BJ (cell line): ENCODE results near the gene SELENOF. TPM values are rescaled to one million over a fixed set of nuclear protein-coding genes. Genes with fewer than 3 reads are reported as not detected.

ENCODE experiments used
- CTCF ChIA-PET: fragments of 350-600 bp; formaldehyde crosslinking; extraction: SDS; loops from one replicate; lab custom pipeline; 2021; ENCODE audit warnings: antibody characterized with exemption, inconsistent platforms; lab: Yijun Ruan, JAX
- POLR2A ChIA-PET: fragments of 300-600 bp; sonication (Branson Sonifier 250); formaldehyde crosslinking; extraction: SDS; loops from one replicate; lab custom pipeline; 2021; ENCODE audit warnings: antibody characterized with exemption; lab: Charles Lee
- DNase-seq: peaks from one replicate; pipeline ENCODE4 v3.0.0-alpha.2; 2011; ENCODE audit warnings: low read depth
- H3K27me3 ChIP-seq: 2 replicates; pipeline ENCODE4 v1.6.0; 2011; ENCODE audit warnings: low read length; ENCODE audit not compliant: control insufficient read depth, insufficient read depth
- H3K36me3 ChIP-seq: 2 replicates; pipeline ENCODE4 v1.5.1; 2011; ENCODE audit warnings: low read length; ENCODE audit not compliant: control insufficient read depth, insufficient read depth
- H3K4me3 ChIP-seq: 2 replicates; pipeline ENCODE4 v1.5.1; 2011; ENCODE audit warnings: low read depth, mild to moderate bottlenecking, control low read depth, low read length
- CTCF ChIP-seq: IDR thresholded peaks from 2 replicates; pipeline ENCODE4 v1.5.1; 2011; ENCODE audit warnings: low read depth, mild to moderate bottlenecking, control low read depth, inconsistent platforms, low read length, moderate library complexity; ENCODE audit not compliant: insufficient read depth
- polyA plus RNA-seq: library from polyadenylated mRNA; depleted of rRNA; stranded (reverse); fragments of >200 nt; gene quantifications from 2 replicates; pipeline ENCODE4 v1.2.3, GENCODE V29; 2011

SELENOF gene
- polyA plus RNA-seq, 1 experiment: 115 TPM

- ChIA-PET POLR2A (no interaction called here), CTCF (no interaction called here)
- Histone ChIP-seq H3K36me3 (no peaks in the 10 kb centered on the region), H3K4me3 (no peak overlapping the region), H3K27me3 (no peaks in the 10 kb centered on the region)
- DNase-seq: no peak
- TF ChIP-seq CTCF: no peak
Observed at GRCh38 chr1:86933562-86934377, 19.8 kb upstream of the SELENOF start.

- H3K27me3 ChIP-seq: no peaks in the 10 kb centered on the region
- DNase-seq: no peak
- CTCF ChIA-PET: no interaction called here
Observed at GRCh38 chr1:86933051-86933450, 19.1 kb upstream of the SELENOF start.

GRCh38 chr1:86928819-86929218, 14.9 kb upstream of the SELENOF start:
- Histone ChIP-seq H3K4me3 (no peak overlapping the region), H3K36me3 (no peaks in the 10 kb centered on the region), H3K27me3 (no peaks in the 10 kb centered on the region)
- ChIA-PET CTCF (no interaction called here), POLR2A (no interaction called here)
- DNase-seq: no peak
- no peak for TF ChIP-seq CTCF

More at GRCh38 chr1:86933051-86933450, 19.1 kb upstream of the SELENOF start:
- Histone ChIP-seq H3K4me3 (no peak overlapping the region), H3K36me3 (no peaks in the 10 kb centered on the region)
- no peak for TF ChIP-seq CTCF
- POLR2A ChIA-PET: no interaction called here

GRCh38 chr1:86926883-86927282, 13.0 kb upstream of the SELENOF start:
- no peak for TF ChIP-seq CTCF
- no peak for DNase-seq
- ChIA-PET CTCF (no interaction called here), POLR2A (interaction anchor here (1.0 kb wide), 1 partner anchor 11 kb away, joined by 3 read pairs; no protein-coding TSS in a partner anchor)
- H3K27me3 ChIP-seq: no peaks in the 10 kb centered on the region
- no peak overlapping the region for H3K4me3 ChIP-seq
- no peaks in the 10 kb centered on the region for H3K36me3 ChIP-seq

- Histone ChIP-seq H3K36me3 (no peaks in the 10 kb centered on the region), H3K27me3 (no peaks in the 10 kb centered on the region), H3K4me3 (no peak overlapping the region)
- CTCF ChIA-PET: interaction anchor here (1.5 kb wide), 1 partner anchor 13 kb away, joined by 3 read pairs; no protein-coding TSS in a partner anchor
- no peak for DNase-seq
- TF ChIP-seq CTCF: no peak
- POLR2A ChIA-PET: no interaction called here
Observed at GRCh38 chr1:86925742-86926141, 11.8 kb upstream of the SELENOF start.
